GM21528 (cell line): Measurements from ENCODE around the gene HSPB7.
"Not testable (repeated sequence)": the region's sequence is repeated elsewhere in the genome, so short reads cannot be mapped to it uniquely, and the experiment has no call there.

Experiments
- ATAC-seq: cut with Tn5 transposase; IDR thresholded peaks from one replicate; pipeline ENCODE4 v1.9.1; 2021; ENCODE audit warnings: mild to moderate bottlenecking, moderate library complexity; ENCODE audit not compliant: unreplicated experiment, low FRiP score

The HSPB7 gene

DNA sequence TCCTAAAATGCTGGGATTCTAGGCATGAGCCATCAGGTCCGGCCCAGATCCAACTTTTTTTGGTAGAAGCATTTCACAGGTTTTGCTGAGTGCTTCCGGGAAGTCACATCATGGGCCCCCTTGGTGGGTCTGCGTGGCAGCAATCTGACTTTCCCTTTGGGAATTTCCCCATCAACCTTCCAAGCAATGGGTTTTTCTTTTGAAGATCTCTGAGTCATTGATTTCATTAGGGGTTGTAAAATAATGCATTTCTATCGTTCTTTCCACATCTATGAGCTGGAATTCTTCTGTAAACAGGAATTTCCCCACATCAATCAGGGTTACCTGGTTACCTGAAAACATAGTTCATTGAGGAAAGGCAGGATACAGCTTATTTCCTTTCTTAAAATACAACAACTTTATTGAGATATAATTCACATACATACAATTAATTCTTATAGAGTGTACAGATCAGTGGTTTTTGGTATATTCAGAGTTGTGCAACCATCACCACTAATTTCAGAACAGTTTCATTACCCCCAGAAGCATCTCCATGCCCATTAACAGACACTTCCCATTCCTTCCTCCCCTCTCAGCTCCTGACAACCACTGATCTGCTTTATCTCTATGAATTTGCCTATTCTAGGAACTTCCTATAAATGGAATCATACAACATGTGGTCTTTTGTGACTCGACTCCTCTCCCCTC, 32.1 kb downstream of the HSPB7 start:
- no peak for ATAC-seq

- ATAC-seq, result no peak
Observed at GRCh38 chr1:15983275-15983674, 34.6 kb downstream of the HSPB7 start.

- ATAC-seq, result no peak
Observed at GRCh38 chr1:15981679-15982078, 36.2 kb downstream of the HSPB7 start.

GRCh38 chr1:15977947-15978346, 39.9 kb downstream of the HSPB7 start:
- not testable (repeated sequence) for ATAC-seq

GRCh38 chr1:15975805-15976680, 41.8 kb downstream of the HSPB7 start, which contains the start of gene ZBTB17:
Gene ZBTB17 (minus strand): TSS chr1:15976101. CDS start chr1:15948495, 27,606 bp downstream.
- peak; percentile 72 for ATAC-seq

DNA sequence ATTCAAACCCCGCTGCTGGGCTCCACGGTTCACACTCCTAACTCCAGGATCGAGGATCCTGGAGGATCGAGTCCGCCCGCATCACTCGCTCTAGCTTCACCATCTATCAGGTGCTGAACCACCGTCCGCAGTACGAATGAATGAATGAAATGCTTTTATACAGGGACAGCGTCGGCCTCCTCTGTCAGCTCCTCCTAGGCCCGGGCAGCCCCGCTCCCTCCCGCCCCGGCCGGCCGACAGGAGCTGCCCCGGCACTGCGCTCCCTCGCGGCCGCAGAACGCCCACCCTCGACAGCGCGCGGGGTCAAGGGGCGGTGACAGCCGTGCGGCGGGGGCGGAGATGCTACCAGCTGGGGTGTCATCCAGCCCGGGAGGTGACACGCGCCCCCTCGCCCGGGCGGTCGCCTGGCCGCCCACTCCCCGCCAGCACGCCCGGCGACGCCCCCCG, 42.5 kb downstream of the HSPB7 start:
- peak; percentile 56 for ATAC-seq

- peak; percentile 32 for ATAC-seq
Observed at GRCh38 chr1:15974855-15975254, 43.0 kb downstream of the HSPB7 start.

DNA sequence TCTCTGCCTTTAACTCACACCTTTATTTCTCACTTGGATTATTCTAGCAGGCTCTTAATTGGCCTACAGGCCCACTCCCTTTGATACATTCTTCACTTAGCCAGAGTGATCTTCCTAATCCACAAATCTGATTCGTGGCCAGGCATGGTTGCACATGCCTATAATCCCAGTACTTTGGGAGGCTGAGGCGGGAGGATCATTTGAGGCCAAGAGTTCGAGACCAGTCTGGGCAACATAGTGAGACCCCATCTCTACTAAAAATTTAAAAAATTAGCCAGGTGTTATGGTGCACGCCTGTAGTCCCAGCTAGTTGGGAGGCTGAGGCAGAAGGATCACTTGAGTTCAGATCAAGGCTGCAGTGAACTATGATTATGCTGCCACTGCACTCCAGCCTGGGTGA, 44.1 kb downstream of the HSPB7 start:
- ATAC-seq, result no peak

- no peak for ATAC-seq
Observed at GRCh38 chr1:15972409-15972808, 45.4 kb downstream of the HSPB7 start.

GRCh38 chr1:15970911-15971310, 46.9 kb downstream of the HSPB7 start:
- ATAC-seq, result no peak

DNA sequence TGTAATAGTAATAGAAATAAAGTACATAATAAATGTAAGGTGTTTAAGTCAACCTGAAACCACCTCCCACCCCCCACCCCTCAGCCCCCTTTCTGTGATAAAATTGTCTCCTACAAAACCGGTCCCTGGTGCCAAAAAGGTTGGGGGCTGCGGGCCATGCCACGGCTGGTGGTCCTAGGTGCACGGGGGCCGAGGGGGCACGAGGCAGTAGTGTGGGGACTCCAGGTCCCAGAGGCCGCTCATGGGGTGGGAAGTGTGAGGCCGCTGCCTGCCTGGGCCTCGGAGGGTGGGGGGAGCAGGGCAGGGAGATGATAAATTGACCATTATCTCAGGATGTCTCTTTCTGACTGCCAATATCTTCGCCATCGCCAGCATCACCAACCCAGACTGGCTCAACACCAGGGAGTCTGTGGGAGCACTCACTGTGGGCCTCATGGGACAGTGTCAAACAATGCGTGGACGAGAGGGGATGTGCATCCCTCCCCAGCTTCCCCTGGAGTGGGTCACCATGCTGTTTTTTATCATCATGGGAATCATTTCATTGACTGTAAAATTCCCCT, 48.4 kb downstream of the HSPB7 start:
- ATAC-seq, result no peak

- ATAC-seq, result no peak
Observed at GRCh38 chr1:15968172-15968571, 49.7 kb downstream of the HSPB7 start.

GRCh38 chr1:15966956-15967344, 50.9 kb downstream of the HSPB7 start:
- no peak for ATAC-seq

DNA sequence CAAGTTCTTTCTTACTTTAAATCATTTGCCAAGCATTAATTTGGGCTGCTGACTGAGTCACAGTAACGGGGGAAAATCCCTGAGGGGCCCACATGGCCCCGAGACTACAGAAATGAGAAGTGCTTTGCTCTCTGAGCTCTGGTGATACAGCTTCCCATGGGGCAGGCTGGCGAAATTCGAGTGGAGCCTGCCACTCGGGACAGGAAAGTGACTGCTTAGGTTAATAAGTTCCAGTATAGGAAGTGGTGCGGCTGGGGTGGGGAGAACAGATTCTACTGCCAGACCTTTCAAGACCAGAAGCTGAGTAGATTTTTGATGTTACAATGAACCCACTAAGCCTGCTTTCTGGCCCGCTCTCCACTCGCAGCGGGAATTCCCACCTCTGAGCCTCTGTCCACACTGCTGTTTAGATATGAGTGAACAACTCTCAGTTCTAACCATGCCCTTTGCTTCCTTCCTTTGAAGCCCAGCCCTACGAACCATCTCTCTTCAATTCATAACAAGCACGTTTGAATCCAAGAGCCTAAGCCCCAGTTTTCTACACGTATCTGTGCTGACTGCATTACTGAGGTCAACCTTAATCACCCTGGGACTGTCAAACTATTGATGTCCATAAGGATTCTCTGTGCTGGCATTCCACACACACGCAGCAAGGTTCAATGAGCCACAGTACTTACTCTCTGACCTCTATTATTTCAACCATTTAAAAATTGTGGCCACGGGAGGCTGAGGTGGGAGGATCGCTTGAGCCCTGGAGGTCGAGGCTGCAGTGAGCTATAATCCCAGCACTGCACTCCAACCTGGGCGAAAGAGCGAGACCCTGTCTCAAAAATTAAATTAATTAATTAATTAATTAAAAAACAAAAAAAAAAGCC, 51.5 kb downstream of the HSPB7 start:
- peak; percentile 65 for ATAC-seq

DNA sequence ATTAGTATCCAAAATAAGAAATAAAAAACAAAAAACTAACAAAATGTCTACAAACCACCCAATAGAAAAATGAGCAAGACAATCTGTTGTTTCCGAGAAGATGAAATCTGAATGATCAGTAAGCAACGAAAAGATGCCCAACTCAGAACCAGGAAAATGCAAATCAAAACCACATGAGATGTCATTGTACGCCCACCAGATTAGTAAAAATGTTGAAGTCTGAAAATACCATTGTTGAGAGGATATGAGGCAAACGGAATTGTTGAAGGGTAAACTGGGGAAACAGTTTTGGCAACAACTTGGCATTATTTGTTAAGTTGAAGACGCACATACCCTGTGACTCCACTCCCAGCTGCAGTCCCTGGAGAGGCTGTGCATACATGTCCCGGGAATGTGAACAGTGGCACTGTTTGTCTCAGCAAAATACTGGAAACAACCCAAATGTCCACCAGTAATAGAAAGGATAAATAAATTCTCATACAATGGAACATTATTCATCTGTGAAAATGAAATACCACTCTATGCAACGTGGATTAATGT, 52.5 kb downstream of the HSPB7 start:
- ATAC-seq, result no peak
